ENCODE results near the gene PKNOX2. TPM values are rescaled to one million over a fixed set of nuclear protein-coding genes. Genes with fewer than 3 reads are reported as not detected.

The PKNOX2 gene
- total RNA-seq, 2 donors from 2014 or later: 4.0 to 6.9 TPM

DNA sequence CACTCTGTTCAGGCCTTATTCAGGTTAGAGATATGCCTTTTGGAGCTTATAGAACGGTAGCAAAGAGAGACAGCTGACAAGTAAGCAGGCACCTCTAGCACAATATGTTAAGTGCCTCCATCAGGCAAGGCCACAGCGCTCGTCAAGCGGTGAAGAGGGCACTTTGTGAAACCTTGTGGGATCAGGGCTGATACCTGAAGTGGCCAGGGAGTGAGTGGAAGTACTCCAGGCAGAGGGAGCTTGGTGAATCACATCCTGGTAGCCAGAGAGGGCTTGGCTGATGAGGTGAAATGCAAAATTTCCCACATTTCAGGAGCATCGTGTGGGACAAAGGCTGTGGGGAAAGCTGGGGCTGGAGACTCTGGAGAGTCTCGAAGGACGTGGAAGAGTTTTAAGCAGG is 87.4 kb downstream of the PKNOX2 start:
- no peaks in the 10 kb centered on the region for H3K9me3 ChIP-seq (ENCODE audit: control insufficient read depth, low read length)
- Mint-ChIP-seq H3K36me3 (ENCODE audit: low read depth) (no peaks in the 10 kb centered on the region), H3K4me1 (peaks cover 20% of the 10 kb centered on the region), H3K4me3 (no peak overlapping the region), H3K27me3 (ENCODE audit: insufficient read depth) (peaks cover 2% of the 10 kb centered on the region), H3K27ac (no peak overlapping the region), H3K9me3 (no peaks in the 10 kb centered on the region)
- TF ChIP-seq, protein P1, sequence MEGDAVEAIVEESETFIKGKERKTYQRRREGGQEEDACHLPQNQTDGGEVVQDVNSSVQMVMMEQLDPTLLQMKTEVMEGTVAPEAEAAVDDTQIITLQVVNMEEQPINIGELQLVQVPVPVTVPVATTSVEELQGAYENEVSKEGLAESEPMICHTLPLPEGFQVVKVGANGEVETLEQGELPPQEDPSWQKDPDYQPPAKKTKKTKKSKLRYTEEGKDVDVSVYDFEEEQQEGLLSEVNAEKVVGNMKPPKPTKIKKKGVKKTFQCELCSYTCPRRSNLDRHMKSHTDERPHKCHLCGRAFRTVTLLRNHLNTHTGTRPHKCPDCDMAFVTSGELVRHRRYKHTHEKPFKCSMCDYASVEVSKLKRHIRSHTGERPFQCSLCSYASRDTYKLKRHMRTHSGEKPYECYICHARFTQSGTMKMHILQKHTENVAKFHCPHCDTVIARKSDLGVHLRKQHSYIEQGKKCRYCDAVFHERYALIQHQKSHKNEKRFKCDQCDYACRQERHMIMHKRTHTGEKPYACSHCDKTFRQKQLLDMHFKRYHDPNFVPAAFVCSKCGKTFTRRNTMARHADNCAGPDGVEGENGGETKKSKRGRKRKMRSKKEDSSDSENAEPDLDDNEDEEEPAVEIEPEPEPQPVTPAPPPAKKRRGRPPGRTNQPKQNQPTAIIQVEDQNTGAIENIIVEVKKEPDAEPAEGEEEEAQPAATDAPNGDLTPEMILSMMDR (conservative IDR thresholded peaks at IDR 0.05): no peak
- H3K27ac ChIP-seq (ENCODE audit: low read depth, low read length): no peak overlapping the region
- H3K9ac ChIP-seq (ENCODE audit: extremely low read depth, low read length, poor library complexity, severe bottlenecking): no peak overlapping the region
- H3K4me1 ChIP-seq (ENCODE audit: control insufficient read depth, insufficient read depth, low read length): no peaks in the 10 kb centered on the region
- H3K27me3 ChIP-seq (ENCODE audit: control insufficient read depth, insufficient read depth, low read length, poor library complexity, severe bottlenecking): no peaks in the 10 kb centered on the region
- H3K36me3 ChIP-seq (ENCODE audit: control insufficient read depth, insufficient read depth, low read length): no peaks in the 10 kb centered on the region
- DNase-seq: no peak
- WGBS, 2 experiments (ENCODE audit: insufficient coverage in 1 of 2, insufficient read length in 1 of 2): 92 to 96% methylated on average over 7 of the region's 7 CpGs
- H3K4me3 ChIP-seq (ENCODE audit: low read length): no peak overlapping the region

DNA sequence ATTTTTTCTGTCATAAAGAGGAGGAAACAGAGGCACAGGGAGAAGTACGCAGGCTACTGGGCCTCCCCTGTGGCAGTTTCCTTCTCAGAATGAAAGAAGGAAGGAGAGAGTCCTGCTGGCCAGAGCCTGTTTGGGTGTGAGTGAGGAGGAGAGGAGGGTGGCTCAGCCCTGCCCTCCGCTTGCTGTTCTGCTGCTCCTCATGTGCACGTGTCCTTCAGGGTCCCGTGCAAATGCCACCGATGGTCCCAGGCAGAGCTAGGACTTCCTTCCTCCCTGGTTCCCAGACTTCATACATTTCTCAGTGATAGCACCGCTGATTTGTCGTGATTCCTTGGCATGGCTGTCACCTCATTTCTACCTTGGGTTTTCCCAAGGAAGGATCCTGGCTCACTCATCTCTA is 88.7 kb downstream of the PKNOX2 start:
- TF ChIP-seq, protein P1 (conservative IDR thresholded peaks at IDR 0.05): no peak
- H3K9ac ChIP-seq (ENCODE audit: extremely low read depth, low read length, poor library complexity, severe bottlenecking): no peak overlapping the region
- H3K9me3 ChIP-seq (ENCODE audit: control insufficient read depth, low read length): no peaks in the 10 kb centered on the region
- DNase-seq: no peak
- no peaks in the 10 kb centered on the region for H3K4me1 ChIP-seq (ENCODE audit: control insufficient read depth, insufficient read depth, low read length)
- H3K27ac ChIP-seq (ENCODE audit: low read depth, low read length): no peak overlapping the region
- H3K36me3 ChIP-seq (ENCODE audit: control insufficient read depth, insufficient read depth, low read length): no peaks in the 10 kb centered on the region
- no peak overlapping the region for H3K4me3 ChIP-seq (ENCODE audit: low read length)
- Mint-ChIP-seq H3K27me3 (ENCODE audit: insufficient read depth) (no peaks in the 10 kb centered on the region), H3K9me3 (no peaks in the 10 kb centered on the region), H3K36me3 (ENCODE audit: low read depth) (no peaks in the 10 kb centered on the region), H3K27ac (no peak overlapping the region), H3K4me3 (no peak overlapping the region), H3K4me1 (peaks cover 28% of the 10 kb centered on the region)
- WGBS, 2 experiments (ENCODE audit: insufficient coverage in 1 of 2, insufficient read length in 1 of 2): 89 to 97% methylated on average over 5 to 7 of the region's 7 CpGs
- no peaks in the 10 kb centered on the region for H3K27me3 ChIP-seq (ENCODE audit: control insufficient read depth, insufficient read depth, low read length, poor library complexity, severe bottlenecking)

DNA sequence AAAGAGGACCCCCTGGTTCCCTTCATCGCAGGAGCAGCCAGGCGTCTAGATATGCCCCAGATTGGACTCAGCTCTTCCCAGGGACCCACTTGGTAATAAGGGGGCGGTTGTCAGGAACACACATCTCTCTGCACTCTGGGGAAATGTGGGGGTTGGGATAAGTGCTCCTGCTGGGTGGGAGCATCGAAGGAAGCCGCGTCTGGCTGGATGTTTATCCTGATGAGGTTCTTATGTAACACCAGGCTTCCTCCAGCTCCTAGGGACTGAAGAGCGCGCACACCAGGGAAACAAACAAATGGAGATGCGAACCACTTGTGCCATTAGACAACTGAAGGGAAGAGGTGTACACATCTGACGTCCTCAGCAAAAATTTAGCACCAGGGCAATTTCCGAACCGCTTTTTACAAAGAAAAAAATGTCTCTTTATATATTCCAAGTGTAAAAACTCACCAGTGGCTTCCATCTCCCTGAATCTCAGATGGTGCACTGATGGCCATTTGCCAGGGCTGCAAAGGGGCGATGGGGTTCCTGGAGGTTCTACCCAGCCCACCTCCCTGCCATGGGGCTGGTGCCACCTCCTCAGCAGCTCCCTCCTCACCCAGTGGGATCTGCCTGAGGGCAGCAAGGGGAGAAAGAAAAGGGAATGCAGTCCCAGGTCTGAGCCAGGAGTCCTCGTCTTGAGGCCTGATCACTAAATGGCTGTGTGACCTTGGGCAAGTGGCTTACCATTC is 89.4 kb downstream of the PKNOX2 start:
- Mint-ChIP-seq H3K36me3 (ENCODE audit: low read depth) (no peaks in the 10 kb centered on the region), H3K27me3 (ENCODE audit: insufficient read depth) (no peaks in the 10 kb centered on the region), H3K4me1 (peaks cover 28% of the 10 kb centered on the region), H3K27ac (no peak overlapping the region), H3K9me3 (no peaks in the 10 kb centered on the region), H3K4me3 (no peak overlapping the region)
- H3K27ac ChIP-seq (ENCODE audit: low read depth, low read length): no peak overlapping the region
- TF ChIP-seq, protein P1 (conservative IDR thresholded peaks at IDR 0.05): no peak
- no peak for DNase-seq
- 78 to 86% methylated on average over 10 to 14 of the region's 14 CpGs for WGBS, 2 experiments (ENCODE audit: insufficient coverage in 1 of 2, insufficient read length in 1 of 2)
- H3K4me3 ChIP-seq (ENCODE audit: low read length): no peak overlapping the region
- no peaks in the 10 kb centered on the region for H3K9me3 ChIP-seq (ENCODE audit: control insufficient read depth, low read length)
- H3K9ac ChIP-seq (ENCODE audit: extremely low read depth, low read length, poor library complexity, severe bottlenecking): no peak overlapping the region
- no peaks in the 10 kb centered on the region for H3K27me3 ChIP-seq (ENCODE audit: control insufficient read depth, insufficient read depth, low read length, poor library complexity, severe bottlenecking)
- no peaks in the 10 kb centered on the region for H3K4me1 ChIP-seq (ENCODE audit: control insufficient read depth, insufficient read depth, low read length)
- no peaks in the 10 kb centered on the region for H3K36me3 ChIP-seq (ENCODE audit: control insufficient read depth, insufficient read depth, low read length)

Data from endodermal cell (in vitro differentiated cells).